ENCODE results near the gene CLDN20. TPM values are rescaled to one million over a fixed set of nuclear protein-coding genes. Genes with fewer than 3 reads are reported as not detected.
A peak's percentile ranks its signal among the peaks of the same experiment; 100 is the strongest.
"Not testable (repeated sequence)": the region's sequence is repeated elsewhere in the genome, so short reads cannot be mapped to it uniquely, and the experiment has no call there.

CLDN20 gene
- polyA plus RNA-seq, 2 of the 4 experiments (the other 2 are of a cell fraction) = not detected

- no peak for FAIRE-seq
- Histone ChIP-seq H3K4me2 (no peak overlapping the region), H3K4me1 (peaks cover 25% of the 10 kb centered on the region; the same call in 2 of the 3 replicates), H3K9me3 (no peaks in the 10 kb centered on the region), H3K27ac (no peak overlapping the region), H3K4me3 (no peak overlapping the region)
- TF ChIP-seq MAX (IDR thresholded peaks at IDR 0.05) = no peak
- TF ChIP-seq MAFK (IDR thresholded peaks at IDR 0.05; ENCODE audit: partially characterized antibody) = peak; percentile 53
- POLR2A ChIA-PET = no interaction called here
- CTCF ChIA-PET = interaction anchor here (1.2 kb wide), 1 partner anchor 383 kb away, joined by 3 read pairs; no protein-coding TSS in a partner anchor
- 92% methylated on average over 2 of the region's 2 CpGs for WGBS (ENCODE audit: missing lambda C conversion rate)
- no peak for DNase-seq (ENCODE audit: low read depth in 1 of 2, low spot score in 1 of 2)
- ATAC-seq = no peak
Observed at GRCh38 chr6:155311583-155311982, 47.8 kb downstream of the CLDN20 start.

GRCh38 chr6:155312950-155313349 lies 49.1 kb downstream of the CLDN20 start:
- WGBS (ENCODE audit: missing lambda C conversion rate) = 89% methylated on average over 7 of the region's 7 CpGs
- CTCF ChIA-PET; DNase-seq (ENCODE audit: low read depth in 1 of 2, low spot score in 1 of 2); H3K27ac ChIP-seq; ATAC-seq; H3K9me3 ChIP-seq; FAIRE-seq: not testable (repeated sequence)
- H3K4me3 ChIP-seq = peak overlapping the region; percentile 81; the same call in 2 of the 3 replicates
- H3K4me2 ChIP-seq = peak overlapping the region; percentile 86
- POLR2A ChIA-PET = interaction anchor here (0.7 kb wide), 1 partner anchor 13 kb away, joined by 5 read pairs; no protein-coding TSS in a partner anchor
- H3K4me1 ChIP-seq = peaks cover 25% of the 10 kb centered on the region; the same call in 2 of the 3 replicates

- FAIRE-seq = no peak
- H3K4me3 ChIP-seq = peak overlapping the region; percentile 81
- ChIA-PET CTCF (no interaction called here), POLR2A (no interaction called here)
- WGBS (ENCODE audit: missing lambda C conversion rate) = 1% methylated on average over 15 of the region's 15 CpGs
- H3K4me2 ChIP-seq = peak overlapping the region; percentile 86
- peaks cover 25% of the 10 kb centered on the region; the same call in 2 of the 3 replicates for H3K4me1 ChIP-seq
- peak overlapping the region; percentile 86 to 97 for H3K27ac ChIP-seq
- DNase-seq (ENCODE audit: low read depth in 1 of 2, low spot score in 1 of 2) = peak; percentile 5 to 20
- TF ChIP-seq RFX5 (IDR thresholded peaks at IDR 0.05) = no peak
- no peak for TF ChIP-seq HEYL (CRISPR knock-in tag; IDR thresholded peaks at IDR 0.05)
- no peak for TF ChIP-seq E2F6 (IDR thresholded peaks at IDR 0.05; ENCODE audit: borderline replicate concordance, low read depth)
- TF ChIP-seq CHD4 (IDR thresholded peaks at IDR 0.05; ENCODE audit: borderline replicate concordance) = no peak
- no peak for TF ChIP-seq JUN (IDR thresholded peaks at IDR 0.05)
- TF ChIP-seq ESRRA (IDR thresholded peaks at IDR 0.05; ENCODE audit: borderline replicate concordance, low read length) = no peak
- no peak for TF ChIP-seq EP300 (IDR thresholded peaks at IDR 0.05)
- TF ChIP-seq NPAS2 (CRISPR knock-in tag; IDR thresholded peaks at IDR 0.05; ENCODE audit: borderline replicate concordance) = no peak
- no peak for TF ChIP-seq HOXA7 (CRISPR knock-in tag; IDR thresholded peaks at IDR 0.05)
- TF ChIP-seq RARB (CRISPR knock-in tag; IDR thresholded peaks at IDR 0.05) = no peak
- no peak for TF ChIP-seq FOSL2 (IDR thresholded peaks at IDR 0.05)
- no peak for TF ChIP-seq FOSL2 (CRISPR knock-in tag; IDR thresholded peaks at IDR 0.05)
- TF ChIP-seq BHLHE40 (IDR thresholded peaks at IDR 0.05; ENCODE audit: low read depth, low read length) = no peak
- no peak for TF ChIP-seq EHF (CRISPR knock-in tag; IDR thresholded peaks at IDR 0.05)
- no peak for TF ChIP-seq SREBF2 (IDR thresholded peaks at IDR 0.05)
- no peaks in the 10 kb centered on the region for H3K9me3 ChIP-seq
- peak; percentile 49 to 55 for ATAC-seq
Observed at GRCh38 chr6:155313602-155314091, 49.8 kb downstream of the CLDN20 start.

GRCh38 chr6:155314092-155314772 lies 50.4 kb downstream of the CLDN20 start, which contains the start of gene TFB1M:
Gene TFB1M, minus strand, starts transcription at chr6:155314484. Its CDS starts 56 bp downstream, at chr6:155314428.
- ATAC-seq (peak; percentile 97 to 99), DNase-seq (ENCODE audit: low read depth in 1 of 2, low spot score in 1 of 2) (peak; percentile 62 to 98), FAIRE-seq (no peak)
- peak within 1 kb of the TSS; percentile 94 for H3K4me2 ChIP-seq
- WGBS (ENCODE audit: missing lambda C conversion rate) = 8% methylated on average over 2 of the region's 52 CpGs
- peaks cover 24% of the 10 kb centered on the region; the same call in 2 of the 3 replicates for H3K4me1 ChIP-seq
- ChIA-PET POLR2A (interaction anchor here (0.6 to 1.1 kb wide), 4 partner anchors 13 to 1472 kb away, joined by 3 to 7 read pairs (median 4); no protein-coding TSS in a partner anchor), CTCF (no interaction called here)
- H3K4me3 ChIP-seq = peak within 1 kb of the TSS; percentile 81
- no peaks in the 10 kb centered on the region for H3K9me3 ChIP-seq
- peak within 1 kb of the TSS; percentile 87 to 97 for H3K27ac ChIP-seq
- TF ChIP-seq GATA3 (IDR thresholded peaks at IDR 0.05; ENCODE audit: borderline replicate concordance) (no peak), KDM5A (IDR thresholded peaks at IDR 0.05) (no peak), POLR2A (IDR thresholded peaks at IDR 0.05; ENCODE audit: low read length) (peak; percentile 77), TP53 (CRISPR knock-in tag; IDR thresholded peaks at IDR 0.05) (no peak), JUN (IDR thresholded peaks at IDR 0.05) (0 out of 5 replicates have a peak, but pooled peaks of 1 of the 2 experiments have one; percentile 3), USF2 (IDR thresholded peaks at IDR 0.05) (no peak), CHD4 (IDR thresholded peaks at IDR 0.05; ENCODE audit: borderline replicate concordance) (no peak), RNF2 (IDR thresholded peaks at IDR 0.05; ENCODE audit: borderline replicate concordance, low read depth) (no peak), FOSB (CRISPR knock-in tag; IDR thresholded peaks at IDR 0.05) (no peak), RCOR1 (IDR thresholded peaks at IDR 0.05; ENCODE audit: low read depth, low read length) (no peak), MAX (IDR thresholded peaks at IDR 0.05) (peak; percentile 13; the same call in 1 of the 2 replicates), PHF8 (IDR thresholded peaks at IDR 0.05; ENCODE audit: borderline replicate concordance, low read depth) (peak; percentile 44; the same call in 1 of the 2 replicates), ZC3H11A (IDR thresholded peaks at IDR 0.05) (no peak), ZNF302 (CRISPR knock-in tag; IDR thresholded peaks at IDR 0.05) (no peak)
